ENCODE results near the gene SLC2A14.
"Not testable (repeated sequence)": the region's sequence is repeated elsewhere in the genome, so short reads cannot be mapped to it uniquely, and the experiment has no call there.

The SLC2A14 gene

GRCh38 chr12:7869137-7869536, 3.6 kb downstream of the SLC2A14 start:
- H3K27ac ChIP-seq (ENCODE audit: low read depth, low read length, poor library complexity, severe bottlenecking), result no peak overlapping the region
- no peaks in the 10 kb centered on the region for H4K20me1 ChIP-seq (ENCODE audit: insufficient read depth, low read length)
- no peaks in the 10 kb centered on the region for H3K79me2 ChIP-seq (ENCODE audit: insufficient read depth, low read length)
- H3K9ac ChIP-seq (ENCODE audit: low read length), result no peak overlapping the region
- H3F3A ChIP-seq (ENCODE audit: insufficient read depth, low read length), result no peaks in the 10 kb centered on the region
- no peaks in the 10 kb centered on the region for H3K36me3 ChIP-seq (ENCODE audit: insufficient read depth, low read length)
- no peaks in the 10 kb centered on the region for H3K4me1 ChIP-seq (ENCODE audit: insufficient read depth, low read length, severe bottlenecking)
- no peak overlapping the region for H2AFZ ChIP-seq (ENCODE audit: low read length)
- no peaks in the 10 kb centered on the region for H3K27me3 ChIP-seq (ENCODE audit: insufficient read depth, low read length)
- no peak overlapping the region for H3K4me3 ChIP-seq (ENCODE audit: low read depth, low read length, poor library complexity, severe bottlenecking)
- H3K4me2 ChIP-seq (ENCODE audit: low read length), result no peak overlapping the region
- H3K9me2 ChIP-seq (ENCODE audit: low read depth, low read length), result no peaks in the 10 kb centered on the region
- TF ChIP-seq EZH2 (IDR thresholded peaks at IDR 0.05; ENCODE audit: borderline replicate concordance, low read length) (no peak), CTCF (IDR thresholded peaks at IDR 0.05; ENCODE audit: low read length) (no peak)
- H3K9me3 ChIP-seq (ENCODE audit: low read length), result no peaks in the 10 kb centered on the region

GRCh38 chr12:7868391-7868790, 4.3 kb downstream of the SLC2A14 start:
- Histone ChIP-seq H3K9me2 (ENCODE audit: low read depth, low read length) (no peaks in the 10 kb centered on the region), H3K4me3 (ENCODE audit: low read depth, low read length, poor library complexity, severe bottlenecking) (no peak overlapping the region), H3F3A (ENCODE audit: insufficient read depth, low read length) (no peaks in the 10 kb centered on the region), H3K9ac (ENCODE audit: low read length) (no peak overlapping the region), H4K20me1 (ENCODE audit: insufficient read depth, low read length) (no peaks in the 10 kb centered on the region), H3K4me2 (ENCODE audit: low read length) (no peak overlapping the region), H2AFZ (ENCODE audit: low read length) (no peak overlapping the region), H3K27ac (ENCODE audit: low read depth, low read length, poor library complexity, severe bottlenecking) (no peak overlapping the region), H3K79me2 (ENCODE audit: insufficient read depth, low read length) (no peaks in the 10 kb centered on the region), H3K4me1 (ENCODE audit: insufficient read depth, low read length, severe bottlenecking) (no peaks in the 10 kb centered on the region), H3K9me3 (ENCODE audit: low read length) (no peaks in the 10 kb centered on the region), H3K27me3 (ENCODE audit: insufficient read depth, low read length) (no peaks in the 10 kb centered on the region), H3K36me3 (ENCODE audit: insufficient read depth, low read length) (no peaks in the 10 kb centered on the region)
- TF ChIP-seq CTCF (IDR thresholded peaks at IDR 0.05; ENCODE audit: low read length) (no peak), EZH2 (IDR thresholded peaks at IDR 0.05; ENCODE audit: borderline replicate concordance, low read length) (no peak)

GRCh38 chr12:7864601-7865150, 8.0 kb downstream of the SLC2A14 start:
- no peaks in the 10 kb centered on the region for H3K79me2 ChIP-seq (ENCODE audit: insufficient read depth, low read length)
- H3K36me3 ChIP-seq (ENCODE audit: insufficient read depth, low read length), result no peaks in the 10 kb centered on the region
- H3F3A ChIP-seq (ENCODE audit: insufficient read depth, low read length), result no peaks in the 10 kb centered on the region
- TF ChIP-seq CTCF (IDR thresholded peaks at IDR 0.05; ENCODE audit: low read length), result no peak
- no peak for TF ChIP-seq EZH2 (IDR thresholded peaks at IDR 0.05; ENCODE audit: borderline replicate concordance, low read length)
- no peaks in the 10 kb centered on the region for H3K27me3 ChIP-seq (ENCODE audit: insufficient read depth, low read length)
- no peak overlapping the region for H3K27ac ChIP-seq (ENCODE audit: low read depth, low read length, poor library complexity, severe bottlenecking)
- no peaks in the 10 kb centered on the region for H4K20me1 ChIP-seq (ENCODE audit: insufficient read depth, low read length)
- H3K9me3 ChIP-seq (ENCODE audit: low read length), result no peaks in the 10 kb centered on the region
- no peaks in the 10 kb centered on the region for H3K4me1 ChIP-seq (ENCODE audit: insufficient read depth, low read length, severe bottlenecking)
- no peak overlapping the region for H3K4me3 ChIP-seq (ENCODE audit: low read depth, low read length, poor library complexity, severe bottlenecking)
- H3K9me2 ChIP-seq (ENCODE audit: low read depth, low read length), result no peaks in the 10 kb centered on the region
- H2AFZ ChIP-seq (ENCODE audit: low read length), result no peak overlapping the region
- H3K9ac ChIP-seq (ENCODE audit: low read length), result no peak overlapping the region
- H3K4me2 ChIP-seq (ENCODE audit: low read length), result no peak overlapping the region

- H3K9ac ChIP-seq (ENCODE audit: low read length); H3K9me3 ChIP-seq (ENCODE audit: low read length); H3K27me3 ChIP-seq (ENCODE audit: insufficient read depth, low read length); H2AFZ ChIP-seq (ENCODE audit: low read length); H3K79me2 ChIP-seq (ENCODE audit: insufficient read depth, low read length); H3F3A ChIP-seq (ENCODE audit: insufficient read depth, low read length); H3K4me2 ChIP-seq (ENCODE audit: low read length); H4K20me1 ChIP-seq (ENCODE audit: insufficient read depth, low read length); H3K4me3 ChIP-seq (ENCODE audit: low read depth, low read length, poor library complexity, severe bottlenecking); H3K4me1 ChIP-seq (ENCODE audit: insufficient read depth, low read length, severe bottlenecking); H3K27ac ChIP-seq (ENCODE audit: low read depth, low read length, poor library complexity, severe bottlenecking); H3K9me2 ChIP-seq (ENCODE audit: low read depth, low read length); H3K36me3 ChIP-seq (ENCODE audit: insufficient read depth, low read length): not testable (repeated sequence)
Observed at GRCh38 chr12:7862814-7863348, 9.8 kb downstream of the SLC2A14 start.

- not testable (repeated sequence) for H3K4me3 ChIP-seq (ENCODE audit: low read depth, low read length, poor library complexity, severe bottlenecking); H4K20me1 ChIP-seq (ENCODE audit: insufficient read depth, low read length); H3K27ac ChIP-seq (ENCODE audit: low read depth, low read length, poor library complexity, severe bottlenecking); H3K9me3 ChIP-seq (ENCODE audit: low read length); H3F3A ChIP-seq (ENCODE audit: insufficient read depth, low read length); H3K4me1 ChIP-seq (ENCODE audit: insufficient read depth, low read length, severe bottlenecking); H3K4me2 ChIP-seq (ENCODE audit: low read length); H3K9me2 ChIP-seq (ENCODE audit: low read depth, low read length); H3K9ac ChIP-seq (ENCODE audit: low read length); H3K79me2 ChIP-seq (ENCODE audit: insufficient read depth, low read length); H2AFZ ChIP-seq (ENCODE audit: low read length); H3K36me3 ChIP-seq (ENCODE audit: insufficient read depth, low read length); H3K27me3 ChIP-seq (ENCODE audit: insufficient read depth, low read length)
Observed at GRCh38 chr12:7862301-7862700, 10.4 kb downstream of the SLC2A14 start.

Data from OCI-LY1 (cell line).